Astrocyte (in vitro differentiated cells and primary cell): Measurements from ENCODE around the gene DUS4L. TPM values are rescaled to one million over a fixed set of nuclear protein-coding genes. Genes with fewer than 3 reads are reported as not detected.

ENCODE experiments used
- DNase-seq: peaks from one replicate; pipeline ENCODE4 v3.0.0-alpha.2; 2010; ENCODE audit warnings: low read depth
- FAIRE-seq: peaks from 2 replicates; lab custom pipeline; 2011; peaks lifted over from hg19 to GRCh38; lab: Jason Lieb, UNC
- H2AFZ ChIP-seq: 2 replicates; pipeline ENCODE4 v1.6.0; 2012; ENCODE audit warnings: low read depth, low read length, inconsistent platforms
- H3K27ac ChIP-seq: 2 replicates; pipeline ENCODE4 v1.5.1; 2011; ENCODE audit warnings: low read depth, low read length, inconsistent platforms
- H3K27me3 ChIP-seq: 2 replicates; pipeline ENCODE4 v1.6.0; 2011; ENCODE audit warnings: low read length, inconsistent platforms; ENCODE audit not compliant: insufficient read depth
- H3K36me3 ChIP-seq: 2 replicates; pipeline ENCODE4 v1.5.1; 2011; ENCODE audit warnings: low read length, inconsistent platforms; ENCODE audit not compliant: insufficient read depth
- H3K4me1 ChIP-seq: 2 replicates; pipeline ENCODE4 v1.5.1; 2011; ENCODE audit warnings: low read length, inconsistent platforms; ENCODE audit not compliant: insufficient read depth
- H3K4me2 ChIP-seq: 2 replicates; pipeline ENCODE4 v1.6.0; 2012; ENCODE audit warnings: low read length, inconsistent platforms
- H3K4me3 ChIP-seq: 2 replicates; pipeline ENCODE4 v1.5.1; 2011; ENCODE audit warnings: low read depth, mild to moderate bottlenecking, low read length, inconsistent platforms; ENCODE audit not compliant: insufficient read depth
- H3K79me2 ChIP-seq: 2 replicates; pipeline ENCODE4 v1.6.0; 2012; ENCODE audit warnings: mild to moderate bottlenecking, low read length, inconsistent platforms; ENCODE audit not compliant: insufficient read depth
- H3K9ac ChIP-seq: 2 replicates; pipeline ENCODE4 v1.6.0; 2012; ENCODE audit warnings: mild to moderate bottlenecking, low read length, inconsistent platforms
- H3K9me3 ChIP-seq: 2 replicates; pipeline ENCODE4 v1.5.1; 2012; ENCODE audit warnings: low read depth, mild to moderate bottlenecking, low read length, inconsistent platforms; ENCODE audit not compliant: insufficient read depth
- H4K20me1 ChIP-seq: 2 replicates; pipeline ENCODE4 v1.6.0; 2012; ENCODE audit warnings: low read length, inconsistent platforms; ENCODE audit not compliant: insufficient read depth
- H3K27ac Mint-ChIP-seq: one replicate; pipeline ENCODE4 v1.8.0; 2021; ENCODE audit warnings: mild to moderate bottlenecking, mixed read lengths; ENCODE audit not compliant: unreplicated experiment
- H3K27me3 Mint-ChIP-seq: one replicate; pipeline ENCODE4 v1.8.0; 2021; ENCODE audit warnings: low read depth, mixed read lengths; ENCODE audit not compliant: unreplicated experiment
- H3K36me3 Mint-ChIP-seq: one replicate; pipeline ENCODE4 v1.8.0; 2021; ENCODE audit warnings: low read depth, mixed read lengths; ENCODE audit not compliant: unreplicated experiment
- H3K4me1 Mint-ChIP-seq: one replicate; pipeline ENCODE4 v1.8.0; 2021; ENCODE audit warnings: low read depth, mixed read lengths; ENCODE audit not compliant: unreplicated experiment
- H3K4me3 Mint-ChIP-seq: one replicate; pipeline ENCODE4 v1.8.0; 2021; ENCODE audit warnings: mild to moderate bottlenecking, moderate library complexity, mixed read lengths; ENCODE audit not compliant: unreplicated experiment
- H3K9me3 Mint-ChIP-seq: one replicate; pipeline ENCODE4 v1.8.0; 2021; ENCODE audit warnings: mild to moderate bottlenecking, mixed read lengths; ENCODE audit not compliant: unreplicated experiment
- total RNA-seq: library from RNA; stranded (reverse); gene quantifications from 2 replicates; pipeline ENCODE4 v1.2.1, GENCODE V29; 2021
- TF ChIP-seq, protein P1 (sequence below): IDR thresholded peaks from 2 replicates; pipeline ENCODE4 v1.5.1; 2011; ENCODE audit warnings: low read depth, mild to moderate bottlenecking, inconsistent platforms, low read length, moderate library complexity; ENCODE audit not compliant: insufficient read depth

DUS4L gene
- total RNA-seq, 1 donor from 2014 or later = 6.3 TPM

DNA sequence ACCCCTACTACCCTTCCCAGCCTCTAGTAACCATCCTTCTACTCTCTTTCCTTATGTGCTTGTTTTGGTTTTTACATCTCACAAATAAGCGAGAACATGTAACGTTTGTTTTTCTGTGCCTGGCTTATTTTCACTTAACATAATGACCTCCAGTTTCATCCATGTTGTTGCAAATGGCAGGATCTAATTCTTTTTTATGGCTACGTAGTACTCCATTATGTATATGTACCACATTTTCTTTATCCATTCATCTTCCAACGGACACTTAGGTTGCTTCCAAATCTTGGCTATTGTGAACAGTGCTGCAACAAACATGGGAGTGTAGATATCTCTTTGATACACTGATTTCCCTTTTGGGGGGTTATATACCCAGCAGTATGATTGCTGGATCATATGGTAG, 63.2 kb downstream of the DUS4L start:
- Mint-ChIP-seq H3K4me3 (no peak overlapping the region), H3K36me3 (peaks cover 9% of the 10 kb centered on the region), H3K9me3 (peaks cover 1% of the 10 kb centered on the region), H3K27ac (no peak overlapping the region), H3K27me3 (peaks cover 2% of the 10 kb centered on the region), H3K4me1 (no peaks in the 10 kb centered on the region)
- no peaks in the 10 kb centered on the region for H3K79me2 ChIP-seq
- H2AFZ ChIP-seq = no peak overlapping the region
- no peaks in the 10 kb centered on the region for H3K9me3 ChIP-seq
- H3K36me3 ChIP-seq = peaks cover 8% of the 10 kb centered on the region
- FAIRE-seq = no peak
- H3K27me3 ChIP-seq = no peaks in the 10 kb centered on the region
- no peak overlapping the region for H3K4me2 ChIP-seq
- no peak for DNase-seq
- TF ChIP-seq, protein P1, sequence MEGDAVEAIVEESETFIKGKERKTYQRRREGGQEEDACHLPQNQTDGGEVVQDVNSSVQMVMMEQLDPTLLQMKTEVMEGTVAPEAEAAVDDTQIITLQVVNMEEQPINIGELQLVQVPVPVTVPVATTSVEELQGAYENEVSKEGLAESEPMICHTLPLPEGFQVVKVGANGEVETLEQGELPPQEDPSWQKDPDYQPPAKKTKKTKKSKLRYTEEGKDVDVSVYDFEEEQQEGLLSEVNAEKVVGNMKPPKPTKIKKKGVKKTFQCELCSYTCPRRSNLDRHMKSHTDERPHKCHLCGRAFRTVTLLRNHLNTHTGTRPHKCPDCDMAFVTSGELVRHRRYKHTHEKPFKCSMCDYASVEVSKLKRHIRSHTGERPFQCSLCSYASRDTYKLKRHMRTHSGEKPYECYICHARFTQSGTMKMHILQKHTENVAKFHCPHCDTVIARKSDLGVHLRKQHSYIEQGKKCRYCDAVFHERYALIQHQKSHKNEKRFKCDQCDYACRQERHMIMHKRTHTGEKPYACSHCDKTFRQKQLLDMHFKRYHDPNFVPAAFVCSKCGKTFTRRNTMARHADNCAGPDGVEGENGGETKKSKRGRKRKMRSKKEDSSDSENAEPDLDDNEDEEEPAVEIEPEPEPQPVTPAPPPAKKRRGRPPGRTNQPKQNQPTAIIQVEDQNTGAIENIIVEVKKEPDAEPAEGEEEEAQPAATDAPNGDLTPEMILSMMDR = no peak
- H4K20me1 ChIP-seq = no peaks in the 10 kb centered on the region
- no peak overlapping the region for H3K9ac ChIP-seq
- H3K27ac ChIP-seq = no peak overlapping the region
- peaks cover 5% of the 10 kb centered on the region for H3K4me1 ChIP-seq
- H3K4me3 ChIP-seq = no peak overlapping the region

Other genes with a start within 250 kb of the DUS4L start
- gene GPR22, start 93.9 kb upstream of the DUS4L start, total RNA-seq = not detected in 2 replicates
- gene COG5, start 51 bp upstream of the DUS4L start, total RNA-seq = 53.4 and 57.1 TPM in 2 replicates
- gene BCAP29, start 16.3 kb downstream of the DUS4L start, total RNA-seq = 48.0 and 54.9 TPM in 2 replicates
- 0.57 and 0.91 TPM in 2 replicates for gene SLC26A4, start 96.9 kb downstream of the DUS4L start, total RNA-seq
- 27.3 and 28.3 TPM in 2 replicates for gene CBLL1, start 180.2 kb downstream of the DUS4L start, total RNA-seq
- gene SLC26A3, start 239.3 kb downstream of the DUS4L start, total RNA-seq = not detected in 2 replicates